Endothelial cell of umbilical vein (primary cell): ENCODE data around the gene DIP2C.

Experiments
- EZH2 ChIP-seq: IDR thresholded peaks from 2 replicates; pipeline ENCODE4 v1.6.1; 2012; ENCODE audit warnings: borderline replicate concordance, low read depth, mild to moderate bottlenecking, moderate library complexity, low read length, inconsistent platforms; ENCODE audit not compliant: severe bottlenecking
- POLR2A ChIP-seq: IDR thresholded peaks from 2 replicates; pipeline ENCODE4 v1.6.1; 2012; ENCODE audit warnings: low read depth, mild to moderate bottlenecking, control low read depth, low read length
- POLR2AphosphoS5 ChIP-seq: IDR thresholded peaks from 2 replicates; pipeline ENCODE4 v1.6.1; 2012; ENCODE audit warnings: low read depth, mild to moderate bottlenecking, control low read depth, low read length, moderate library complexity; ENCODE audit not compliant: insufficient read depth
- TF ChIP-seq, protein P1 (sequence below), 2 donors: IDR thresholded peaks; 1 replicate in 1 of 2; 2 replicates in 1 of 2; pipeline ENCODE4 v1.5.1; 2011; ENCODE audit warnings: low read length in 2 of 2, mild to moderate bottlenecking in 2 of 2, moderate library complexity in 2 of 2, control low read depth in 1 of 2, inconsistent platforms in 1 of 2, low read depth in 1 of 2; ENCODE audit not compliant: insufficient read depth in 1 of 2; ENCODE audit errors: extremely low read depth in 1 of 2

DNA sequence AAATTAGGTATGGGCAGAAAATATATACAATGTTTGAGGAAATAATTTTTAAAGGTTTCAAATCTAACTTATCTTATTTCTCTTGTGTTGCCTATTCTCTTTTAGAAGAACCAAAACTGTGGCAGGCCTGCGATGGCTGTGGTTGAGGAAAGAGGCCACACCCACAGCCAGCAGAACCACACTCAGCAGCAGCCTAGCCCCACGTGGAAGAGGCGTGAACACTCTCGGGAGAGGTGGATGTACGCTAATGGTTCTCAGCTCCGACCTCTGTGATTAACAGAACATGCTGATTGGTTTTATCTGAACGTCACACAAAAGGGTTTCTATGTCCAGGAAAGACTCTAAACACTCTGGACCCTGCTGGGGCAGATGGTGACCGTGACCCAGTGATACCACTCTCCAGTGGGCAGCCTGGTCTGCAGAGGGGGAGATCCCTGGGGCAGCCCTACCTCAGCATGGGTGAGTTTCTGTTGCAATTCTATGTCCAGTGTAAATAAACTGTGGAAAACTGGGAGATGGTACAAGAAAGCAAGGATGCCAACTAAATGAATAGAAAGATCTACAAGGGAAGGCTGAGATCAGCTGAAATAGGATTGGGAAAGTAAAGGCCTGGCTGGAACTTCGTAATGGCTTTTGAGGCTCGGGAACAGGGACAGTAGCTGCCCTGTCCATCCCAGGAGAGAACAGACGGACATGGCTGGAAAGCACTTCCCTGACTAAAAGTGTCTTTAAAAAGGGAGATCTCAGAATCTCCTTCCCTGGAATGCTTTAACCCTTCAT is 26.6 kb downstream of the DIP2C start:
- TF ChIP-seq POLR2A (no peak), EZH2 (no peak), POLR2AphosphoS5 (no peak)
- TF ChIP-seq, protein P1, sequence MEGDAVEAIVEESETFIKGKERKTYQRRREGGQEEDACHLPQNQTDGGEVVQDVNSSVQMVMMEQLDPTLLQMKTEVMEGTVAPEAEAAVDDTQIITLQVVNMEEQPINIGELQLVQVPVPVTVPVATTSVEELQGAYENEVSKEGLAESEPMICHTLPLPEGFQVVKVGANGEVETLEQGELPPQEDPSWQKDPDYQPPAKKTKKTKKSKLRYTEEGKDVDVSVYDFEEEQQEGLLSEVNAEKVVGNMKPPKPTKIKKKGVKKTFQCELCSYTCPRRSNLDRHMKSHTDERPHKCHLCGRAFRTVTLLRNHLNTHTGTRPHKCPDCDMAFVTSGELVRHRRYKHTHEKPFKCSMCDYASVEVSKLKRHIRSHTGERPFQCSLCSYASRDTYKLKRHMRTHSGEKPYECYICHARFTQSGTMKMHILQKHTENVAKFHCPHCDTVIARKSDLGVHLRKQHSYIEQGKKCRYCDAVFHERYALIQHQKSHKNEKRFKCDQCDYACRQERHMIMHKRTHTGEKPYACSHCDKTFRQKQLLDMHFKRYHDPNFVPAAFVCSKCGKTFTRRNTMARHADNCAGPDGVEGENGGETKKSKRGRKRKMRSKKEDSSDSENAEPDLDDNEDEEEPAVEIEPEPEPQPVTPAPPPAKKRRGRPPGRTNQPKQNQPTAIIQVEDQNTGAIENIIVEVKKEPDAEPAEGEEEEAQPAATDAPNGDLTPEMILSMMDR (IDR thresholded peaks at IDR 0.05; ENCODE audit: extremely low read depth in 1 of 2, insufficient read depth in 1 of 2, low read depth in 1 of 2, low read length in 2 of 2) = no peak
